Memory B cell (primary cell): ENCODE data around the gene SPOP.
"Not testable (repeated sequence)": the region's sequence is repeated elsewhere in the genome, so short reads cannot be mapped to it uniquely, and the experiment has no call there.

Experiments used
- ATAC-seq: fragments of 150-1000 bp; cut with Tn5 transposase; 2 replicates; pipeline ENCODE4 v1.10.0; 2021; ENCODE audit warnings: low read depth, mild to moderate bottlenecking, moderate library complexity
- DNase-seq, 2 donors: peaks; one replicate each; pipeline ENCODE4 v3.0.0; 2022; ENCODE audit warnings: low spot score in 2 of 2
- H3K27ac Mint-ChIP-seq: one replicate; pipeline ENCODE4 v1.8.0; 2022; ENCODE audit warnings: mild to moderate bottlenecking, moderate library complexity, mixed read lengths
- H3K27me3 Mint-ChIP-seq: one replicate; pipeline ENCODE4 v1.8.0; 2022; ENCODE audit warnings: mixed read lengths
- H3K36me3 Mint-ChIP-seq: one replicate; pipeline ENCODE4 v1.8.0; 2022; ENCODE audit warnings: mild to moderate bottlenecking, mixed read lengths
- H3K4me1 Mint-ChIP-seq: one replicate; pipeline ENCODE4 v1.8.0; 2022; ENCODE audit warnings: mixed read lengths
- H3K4me3 Mint-ChIP-seq: one replicate; pipeline ENCODE4 v1.8.0; 2022; ENCODE audit warnings: mild to moderate bottlenecking, moderate library complexity, mixed read lengths
- H3K9me3 Mint-ChIP-seq: one replicate; pipeline ENCODE4 v1.8.0; 2022; ENCODE audit warnings: mixed read lengths

SPOP gene

DNA sequence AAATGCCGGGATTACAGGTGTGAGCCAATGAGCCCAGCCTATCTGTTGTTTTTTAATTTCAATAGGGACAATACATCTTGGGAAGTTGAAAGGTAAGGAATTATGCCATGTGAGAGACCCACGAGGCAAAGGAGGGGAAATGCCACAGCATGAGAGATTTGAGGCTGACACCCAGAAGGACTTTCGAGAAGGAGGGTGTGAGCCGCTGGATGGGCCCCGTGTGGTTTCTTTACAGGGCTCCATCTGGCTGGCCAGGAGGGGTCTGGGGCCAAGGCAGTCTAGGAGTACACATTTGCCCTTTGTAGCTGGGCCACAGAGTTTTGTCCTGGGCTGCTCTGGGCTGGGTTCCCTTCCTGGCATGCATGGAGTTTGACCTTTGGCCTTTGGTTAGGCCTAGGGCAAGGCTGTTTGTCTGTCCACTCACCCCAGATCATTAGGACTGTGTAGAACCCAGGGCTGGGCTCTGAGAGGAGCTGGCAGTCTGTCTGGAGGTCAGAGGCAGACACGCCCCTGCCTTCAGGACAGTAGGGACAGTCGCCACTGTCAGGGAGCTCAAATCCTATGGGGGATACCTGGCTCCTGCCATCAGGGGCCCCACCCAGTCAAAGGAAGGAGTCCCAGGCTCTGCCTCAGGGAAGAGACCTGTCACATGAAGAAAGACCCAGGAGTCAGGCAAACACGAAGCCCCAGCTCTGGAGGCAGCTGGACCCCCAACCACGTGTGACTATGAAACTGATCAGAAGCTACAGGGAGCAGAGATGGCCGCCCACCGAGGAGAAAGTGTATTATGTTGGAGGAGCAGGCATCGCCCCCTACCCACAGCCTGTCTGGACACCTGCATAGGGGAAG, 126.5 kb downstream of the SPOP start:
- Mint-ChIP-seq H3K36me3 (no peaks in the 10 kb centered on the region), H3K27me3 (peaks cover 7% of the 10 kb centered on the region), H3K4me3 (no peak overlapping the region), H3K27ac (no peak overlapping the region), H3K4me1 (peaks cover 11% of the 10 kb centered on the region), H3K9me3 (no peaks in the 10 kb centered on the region)
- no peak for ATAC-seq
- DNase-seq = no peak

DNA sequence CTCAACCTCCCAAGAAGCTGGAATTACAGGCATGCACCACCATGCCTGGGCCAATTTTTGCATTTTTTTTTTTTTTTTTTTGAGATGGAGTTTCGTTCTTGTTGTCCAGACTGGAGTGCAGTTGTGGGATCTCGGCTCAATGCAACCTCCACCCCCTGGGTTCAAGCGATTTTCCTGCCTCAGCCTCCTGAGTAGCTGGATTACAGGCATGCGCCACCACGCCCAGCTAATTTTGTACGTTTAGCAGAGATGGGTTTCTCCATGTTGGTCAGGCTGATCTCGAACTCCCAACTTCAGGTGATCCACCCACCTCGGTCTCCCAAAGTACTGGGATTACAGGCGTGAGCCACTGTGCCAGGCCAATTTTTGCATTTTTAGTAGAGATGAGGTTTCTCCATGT, 127.1 kb downstream of the SPOP start:
- ATAC-seq, DNase-seq, H3K9me3 Mint-ChIP-seq, H3K27ac Mint-ChIP-seq, H3K36me3 Mint-ChIP-seq, H3K4me3 Mint-ChIP-seq, H3K27me3 Mint-ChIP-seq, H3K4me1 Mint-ChIP-seq: not testable (repeated sequence)

DNA sequence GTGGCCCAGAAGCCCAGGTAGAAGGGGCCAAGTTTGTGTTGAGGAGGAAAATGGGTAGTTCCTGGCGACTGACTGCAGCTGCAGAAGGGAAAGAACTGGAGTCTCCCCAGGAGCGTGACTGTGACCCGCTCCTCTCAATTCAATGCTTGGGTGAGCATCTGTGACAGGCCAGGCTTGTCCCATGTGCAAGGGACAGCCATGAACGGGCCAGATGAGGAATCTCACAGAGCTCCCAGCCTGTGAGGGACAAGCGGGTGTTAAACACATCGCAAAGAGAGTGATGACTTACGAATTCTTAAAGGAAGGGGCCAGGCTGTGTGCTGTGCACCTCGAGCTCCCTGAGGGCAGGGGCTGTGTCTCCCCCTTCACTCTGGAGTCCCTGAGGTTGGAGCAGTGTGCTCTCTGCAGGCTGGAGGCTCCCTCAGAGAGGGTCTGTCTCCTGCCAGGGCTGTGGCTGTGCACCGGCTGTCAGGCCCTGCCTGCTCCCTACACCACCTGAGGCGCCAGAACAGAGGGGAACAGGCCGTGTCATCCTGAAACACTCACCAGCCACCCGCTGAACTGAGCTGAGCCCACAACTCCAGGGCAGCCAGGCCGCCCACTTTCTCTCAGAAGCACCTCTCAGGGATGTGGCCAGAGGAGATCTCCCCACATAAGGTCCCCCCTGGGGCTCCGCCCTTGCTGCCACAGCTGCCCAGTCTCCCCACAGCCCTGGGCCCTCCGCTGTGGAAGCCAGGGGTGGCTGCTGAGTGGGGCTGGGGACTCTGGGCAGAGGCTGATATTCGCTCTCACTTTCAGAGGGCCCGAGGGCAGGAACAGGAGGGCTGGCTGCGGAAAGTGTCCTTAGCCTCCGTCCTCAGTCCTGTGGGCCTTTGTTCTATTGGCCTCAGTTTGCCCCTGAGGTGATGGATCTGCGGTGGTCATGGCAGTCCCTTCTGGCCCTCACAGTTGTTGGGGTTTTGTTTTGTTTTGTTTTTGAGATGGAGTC, 127.9 kb downstream of the SPOP start:
- peaks cover 7% of the 10 kb centered on the region for H3K27me3 Mint-ChIP-seq
- no peak for DNase-seq
- H3K4me3 Mint-ChIP-seq = no peak overlapping the region
- H3K36me3 Mint-ChIP-seq = no peaks in the 10 kb centered on the region
- peaks cover 8% of the 10 kb centered on the region for H3K4me1 Mint-ChIP-seq
- H3K9me3 Mint-ChIP-seq = no peaks in the 10 kb centered on the region
- H3K27ac Mint-ChIP-seq = no peak overlapping the region
- ATAC-seq = no peak

DNA sequence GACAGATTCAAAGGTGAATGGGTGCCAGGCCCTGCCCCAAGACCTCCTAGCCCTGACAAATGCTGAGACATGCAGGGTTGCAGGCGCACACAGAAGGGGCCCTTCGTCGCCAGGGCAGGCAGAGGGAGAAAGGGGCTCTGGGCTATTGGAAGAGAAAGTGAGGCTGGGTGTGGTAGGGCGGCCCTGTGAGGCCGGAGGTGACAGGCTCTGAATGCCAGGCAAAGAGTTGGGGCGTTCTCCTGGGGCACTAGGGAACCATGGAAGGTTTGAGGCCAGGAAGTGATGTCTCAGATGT, 128.6 kb downstream of the SPOP start:
- Mint-ChIP-seq H3K4me1 (peaks cover 8% of the 10 kb centered on the region), H3K9me3 (no peaks in the 10 kb centered on the region), H3K4me3 (no peak overlapping the region), H3K27ac (no peak overlapping the region), H3K36me3 (no peaks in the 10 kb centered on the region), H3K27me3 (peaks cover 7% of the 10 kb centered on the region)
- no peak for DNase-seq
- no peak for ATAC-seq
